GM19438 (cell line): Measurements from ENCODE around the gene TBL1XR1.

ENCODE experiments used
- ATAC-seq: cut with Tn5 transposase; IDR thresholded peaks from one replicate; pipeline ENCODE4 v1.9.1; 2021; ENCODE audit warnings: low read depth; ENCODE audit not compliant: unreplicated experiment

The TBL1XR1 gene

DNA sequence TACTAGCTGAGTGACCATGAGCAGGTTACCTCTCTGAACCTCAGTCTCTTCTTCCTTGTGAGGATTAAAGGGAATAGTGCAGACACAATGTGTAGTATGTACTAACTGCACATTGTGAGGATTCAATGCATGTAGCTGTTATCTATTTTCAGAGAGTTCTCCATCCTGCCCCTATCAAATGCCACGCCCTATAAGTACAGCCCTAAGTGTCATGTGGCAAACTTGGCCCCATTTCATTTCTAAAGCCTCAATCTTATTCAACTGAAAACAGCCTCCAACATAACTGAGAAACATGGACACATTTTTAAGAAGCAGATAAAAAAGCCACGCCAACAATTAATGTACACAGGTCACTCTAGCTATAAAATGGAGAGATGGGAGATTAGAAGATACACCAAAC lies 220.0 kb downstream of the TBL1XR1 start:
- no peak for ATAC-seq

- no peak for ATAC-seq
Measured at GRCh38 chr3:176976586-176976985, 220.7 kb downstream of the TBL1XR1 start.

DNA sequence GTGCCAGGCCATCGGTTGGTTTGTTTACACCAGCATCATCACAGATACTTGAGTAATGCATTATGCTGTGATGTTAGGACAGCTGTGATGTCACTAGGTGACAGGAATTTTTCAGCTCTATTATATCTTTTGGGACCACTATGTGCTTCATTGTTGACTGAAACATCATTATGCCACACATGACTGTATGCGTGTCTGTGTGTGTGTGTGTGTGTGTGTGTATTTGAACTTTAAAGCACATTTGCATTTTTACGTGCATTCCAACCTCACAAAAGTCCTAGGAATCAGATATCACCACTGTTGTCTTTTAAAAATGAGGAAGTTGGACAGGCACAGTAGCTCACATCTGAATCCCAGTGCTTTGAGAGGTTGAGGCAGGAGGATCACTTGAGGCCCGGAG lies 223.0 kb downstream of the TBL1XR1 start:
- no peak for ATAC-seq

DNA sequence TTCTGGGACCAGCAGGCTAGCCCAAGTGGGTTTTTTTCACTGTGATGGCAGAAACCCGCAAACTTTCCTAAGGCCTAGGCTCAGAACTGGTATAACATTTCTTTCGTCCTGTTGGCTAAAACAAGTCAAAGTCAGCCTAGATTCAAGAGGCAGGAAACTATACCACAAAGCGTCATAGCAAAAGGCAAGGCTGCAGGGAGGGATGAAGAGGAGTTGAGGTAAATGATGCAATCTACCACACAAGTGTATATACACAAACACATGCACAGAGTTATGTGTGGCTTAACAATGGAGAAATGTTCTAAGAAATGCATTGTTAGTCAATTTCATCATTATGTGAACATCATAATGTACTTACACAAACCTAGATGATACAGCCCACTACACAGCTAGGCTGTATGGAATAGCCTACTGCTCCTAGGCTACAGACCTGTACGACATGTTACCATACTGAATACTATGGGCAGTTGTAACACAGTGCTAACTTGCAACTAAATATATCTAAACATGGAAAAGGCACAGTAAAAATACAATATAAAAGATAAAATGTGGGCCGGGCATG lies 225.6 kb downstream of the TBL1XR1 start:
- no peak for ATAC-seq

GRCh38 chr3:176970770-176971169 lies 226.5 kb downstream of the TBL1XR1 start:
- no peak for ATAC-seq

- no peak for ATAC-seq
Measured at GRCh38 chr3:176969506-176969905, 227.8 kb downstream of the TBL1XR1 start.
